ENCODE measurements around the gene MAP3K12. TPM values are rescaled to one million over a fixed set of nuclear protein-coding genes. Genes with fewer than 3 reads are reported as not detected.
"Not testable (repeated sequence)": the region's sequence is repeated elsewhere in the genome, so short reads cannot be mapped to it uniquely, and the experiment has no call there.

The MAP3K12 gene
- total and polyA plus RNA-seq, 2 donors from 2014 or later: 15.2 to 21.8 TPM

- no peak for FAIRE-seq
- H3K27ac ChIP-seq (ENCODE audit: low read depth in 2 of 2, low read length in 2 of 2): peak overlapping the region; percentile 99
- intact Hi-C loops (cut with DNase I): no loop called here
- H3K4me3 ChIP-seq (ENCODE audit: low read length in 3 of 3): peak overlapping the region; percentile 79 to 89 (median 82)
- H3K4me1 ChIP-seq (ENCODE audit: control insufficient read depth in 2 of 3, insufficient read depth in 2 of 3, low read depth in 1 of 3, low read length in 3 of 3): peaks cover 5 to 15% (median 12%) of the 10 kb centered on the region in 3 donors
- peak; percentile 91 to 97 (median 95) for DNase-seq
- H3K9ac ChIP-seq (ENCODE audit: low read length in 3 of 3): peak overlapping the region; percentile 79 to 91 (median 89)
- H3K27me3 ChIP-seq (ENCODE audit: control insufficient read depth, insufficient read depth, low read length): no peaks in the 10 kb centered on the region
- TF ChIP-seq, protein P1, sequence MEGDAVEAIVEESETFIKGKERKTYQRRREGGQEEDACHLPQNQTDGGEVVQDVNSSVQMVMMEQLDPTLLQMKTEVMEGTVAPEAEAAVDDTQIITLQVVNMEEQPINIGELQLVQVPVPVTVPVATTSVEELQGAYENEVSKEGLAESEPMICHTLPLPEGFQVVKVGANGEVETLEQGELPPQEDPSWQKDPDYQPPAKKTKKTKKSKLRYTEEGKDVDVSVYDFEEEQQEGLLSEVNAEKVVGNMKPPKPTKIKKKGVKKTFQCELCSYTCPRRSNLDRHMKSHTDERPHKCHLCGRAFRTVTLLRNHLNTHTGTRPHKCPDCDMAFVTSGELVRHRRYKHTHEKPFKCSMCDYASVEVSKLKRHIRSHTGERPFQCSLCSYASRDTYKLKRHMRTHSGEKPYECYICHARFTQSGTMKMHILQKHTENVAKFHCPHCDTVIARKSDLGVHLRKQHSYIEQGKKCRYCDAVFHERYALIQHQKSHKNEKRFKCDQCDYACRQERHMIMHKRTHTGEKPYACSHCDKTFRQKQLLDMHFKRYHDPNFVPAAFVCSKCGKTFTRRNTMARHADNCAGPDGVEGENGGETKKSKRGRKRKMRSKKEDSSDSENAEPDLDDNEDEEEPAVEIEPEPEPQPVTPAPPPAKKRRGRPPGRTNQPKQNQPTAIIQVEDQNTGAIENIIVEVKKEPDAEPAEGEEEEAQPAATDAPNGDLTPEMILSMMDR (IDR thresholded peaks at IDR 0.05; ENCODE audit: borderline replicate concordance, extremely low read depth, insufficient read depth): no peak
- peaks cover 17 to 36% (median 23%) of the 10 kb centered on the region in 3 donors for H3K36me3 ChIP-seq (ENCODE audit: control insufficient read depth in 2 of 3, insufficient read depth in 3 of 3, low read length in 3 of 3)
- H3K9me3 ChIP-seq (ENCODE audit: control insufficient read depth in 2 of 3, insufficient read depth in 1 of 3, low read length in 3 of 3): no peaks in the 10 kb centered on the region
Measured at GRCh38 chr12:53452159-53453077, 46.8 kb downstream of the MAP3K12 start.

DNA sequence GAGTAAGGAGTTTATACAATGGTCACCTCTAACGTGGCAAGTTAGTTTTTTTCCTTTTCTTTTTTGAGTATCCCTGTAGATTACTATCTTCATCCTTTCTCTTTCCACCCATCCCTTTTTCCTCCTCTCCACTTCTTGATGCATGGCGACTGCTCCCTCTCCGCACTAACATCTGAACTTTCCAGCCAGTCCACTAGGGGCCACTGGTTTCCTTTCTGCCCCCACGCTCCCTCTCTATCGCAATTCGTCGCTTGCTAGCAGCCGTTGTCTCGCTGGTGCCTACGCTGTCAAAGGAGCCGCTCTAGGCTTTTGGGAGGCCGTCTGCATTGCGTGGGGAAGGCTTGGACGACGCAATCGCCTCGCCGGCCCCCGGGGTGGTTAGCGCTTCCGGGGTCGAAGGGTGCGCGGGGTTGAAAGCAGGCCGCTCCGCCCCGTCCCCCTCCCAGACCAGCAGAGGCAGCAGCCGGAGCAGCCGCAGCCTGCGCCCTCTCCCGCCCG, 47.5 kb downstream of the MAP3K12 start, which contains the start of gene PCBP2:
Gene PCBP2 (plus strand): TSS at position 442 of the 498 bp plus-strand sequence. CDS start 2,699 bp downstream, outside the sequence.
- Histone ChIP-seq H3K27me3 (ENCODE audit: control insufficient read depth, insufficient read depth, low read length) (no peaks in the 10 kb centered on the region), H3K4me3 (ENCODE audit: low read length in 3 of 3) (peak within 1 kb of the TSS; percentile 79 to 89 (median 82)), H3K36me3 (ENCODE audit: control insufficient read depth in 2 of 3, insufficient read depth in 3 of 3, low read length in 3 of 3) (peaks cover 15 to 31% (median 20%) of the 10 kb centered on the region in 3 donors), H3K4me1 (ENCODE audit: control insufficient read depth in 2 of 3, insufficient read depth in 2 of 3, low read depth in 1 of 3, low read length in 3 of 3) (peaks cover 5 to 15% (median 12%) of the 10 kb centered on the region in 3 donors), H3K27ac (ENCODE audit: low read depth in 2 of 2, low read length in 2 of 2) (peak within 1 kb of the TSS; percentile 99), H3K9me3 (ENCODE audit: control insufficient read depth in 2 of 3, insufficient read depth in 1 of 3, low read length in 3 of 3) (no peaks in the 10 kb centered on the region), H3K9ac (ENCODE audit: low read length in 3 of 3) (peak within 1 kb of the TSS; percentile 79 to 91 (median 89))
- FAIRE-seq (peak; percentile 90), DNase-seq (peak; percentile 99 to 100 (median 99))
- TF ChIP-seq, protein P1 (IDR thresholded peaks at IDR 0.05; ENCODE audit: borderline replicate concordance, extremely low read depth, insufficient read depth): peak; percentile 94
- intact Hi-C loops (cut with DNase I): no loop called here

- Histone ChIP-seq H3K9me3 (ENCODE audit: control insufficient read depth in 2 of 3, insufficient read depth in 1 of 3, low read length in 3 of 3) (no peaks in the 10 kb centered on the region), H3K4me3 (ENCODE audit: low read length in 3 of 3) (no peak overlapping the region), H3K9ac (ENCODE audit: low read length in 3 of 3) (no peak overlapping the region), H3K36me3 (ENCODE audit: control insufficient read depth in 2 of 3, insufficient read depth in 3 of 3, low read length in 3 of 3) (peaks cover 12 to 29% (median 20%) of the 10 kb centered on the region in 3 donors), H3K27me3 (ENCODE audit: control insufficient read depth, insufficient read depth, low read length) (no peaks in the 10 kb centered on the region), H3K4me1 (ENCODE audit: control insufficient read depth in 2 of 3, insufficient read depth in 2 of 3, low read depth in 1 of 3, low read length in 3 of 3) (peaks cover 5 to 16% (median 12%) of the 10 kb centered on the region in 3 donors), H3K27ac (ENCODE audit: low read depth in 2 of 2, low read length in 2 of 2) (no peak overlapping the region)
- TF ChIP-seq, protein P1 (IDR thresholded peaks at IDR 0.05; ENCODE audit: borderline replicate concordance, extremely low read depth, insufficient read depth): no peak
- DNase-seq (no peak), FAIRE-seq (no peak)
- intact Hi-C loops (cut with DNase I): no loop called here
Measured at GRCh38 chr12:53450936-53451335, 48.3 kb downstream of the MAP3K12 start.

DNA sequence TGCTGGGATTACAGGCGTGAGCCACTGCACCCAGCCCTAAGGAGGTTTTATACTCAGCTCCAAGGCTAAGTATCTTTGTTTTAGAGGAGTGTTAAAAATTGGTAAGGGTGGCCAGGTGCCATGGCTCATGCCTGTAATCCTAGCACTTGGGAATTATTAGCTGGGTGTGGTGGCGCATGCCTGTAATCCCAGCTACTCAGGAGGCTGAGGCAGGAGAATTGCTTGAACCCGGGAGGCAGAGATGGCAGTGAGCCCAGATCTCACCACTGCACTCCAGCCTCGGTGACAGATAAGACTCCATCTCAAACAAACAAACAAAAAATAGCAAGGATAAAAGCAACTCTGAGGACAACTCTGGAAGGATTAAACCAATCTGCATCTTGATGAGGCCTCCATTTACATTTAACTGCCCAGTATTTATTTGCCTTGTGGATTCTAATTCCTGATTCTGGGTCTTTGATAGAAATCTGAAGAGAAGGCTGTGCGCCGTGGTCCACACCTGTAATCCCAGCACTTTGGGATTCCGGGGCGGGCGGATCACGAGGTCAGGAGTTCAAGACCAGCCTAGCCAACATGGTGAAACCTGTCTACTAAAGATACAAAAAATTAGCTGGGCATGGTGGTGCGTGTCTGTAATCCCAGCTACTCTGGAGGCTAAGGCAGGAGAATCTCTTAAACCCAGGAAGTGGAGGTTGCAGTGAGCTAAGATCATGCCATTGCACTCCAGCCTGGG, 54.5 kb downstream of the MAP3K12 start:
- intact Hi-C loops (cut with DNase I); DNase-seq; H3K27me3 ChIP-seq (ENCODE audit: control insufficient read depth, insufficient read depth, low read length); H3K9me3 ChIP-seq (ENCODE audit: control insufficient read depth in 2 of 3, insufficient read depth in 1 of 3, low read length in 3 of 3); FAIRE-seq: not testable (repeated sequence)
- H3K9ac ChIP-seq (ENCODE audit: low read length in 3 of 3): peak overlapping the region in 1 of 3 donors; percentile 22
- H3K27ac ChIP-seq (ENCODE audit: low read depth in 2 of 2, low read length in 2 of 2): peak overlapping the region; percentile 45 to 51
- H3K4me3 ChIP-seq (ENCODE audit: low read length in 3 of 3): peak overlapping the region in 2 of 3 donors; percentile 45 to 100
- peaks cover 2 to 18% (median 12%) of the 10 kb centered on the region in 3 donors for H3K36me3 ChIP-seq (ENCODE audit: control insufficient read depth in 2 of 3, insufficient read depth in 3 of 3, low read length in 3 of 3)
- peaks cover 0 to 14% (median 5%) of the 10 kb centered on the region in 3 donors for H3K4me1 ChIP-seq (ENCODE audit: control insufficient read depth in 2 of 3, insufficient read depth in 2 of 3, low read depth in 1 of 3, low read length in 3 of 3)

All from kidney (tissue), 14 donors.